ENCODE data around the gene ZNF607.
"Not testable (repeated sequence)": the region's sequence is repeated elsewhere in the genome, so short reads cannot be mapped to it uniquely, and the experiment has no call there.

The ZNF607 gene

GRCh38 chr19:37719111-37719926 is at the start of gene ZNF607:
ZNF607 (minus strand) TSS chr19:37719761; CDS start chr19:37711618, 8,143 bp downstream.
- DNase-seq, result peak; percentile 95

- DNase-seq, result no peak
Observed at GRCh38 chr19:37763488-37763887, 43.9 kb upstream of the ZNF607 start.

- DNase-seq, result not testable (repeated sequence)
Observed at GRCh38 chr19:37757683-37758082, 38.1 kb upstream of the ZNF607 start.

DNA sequence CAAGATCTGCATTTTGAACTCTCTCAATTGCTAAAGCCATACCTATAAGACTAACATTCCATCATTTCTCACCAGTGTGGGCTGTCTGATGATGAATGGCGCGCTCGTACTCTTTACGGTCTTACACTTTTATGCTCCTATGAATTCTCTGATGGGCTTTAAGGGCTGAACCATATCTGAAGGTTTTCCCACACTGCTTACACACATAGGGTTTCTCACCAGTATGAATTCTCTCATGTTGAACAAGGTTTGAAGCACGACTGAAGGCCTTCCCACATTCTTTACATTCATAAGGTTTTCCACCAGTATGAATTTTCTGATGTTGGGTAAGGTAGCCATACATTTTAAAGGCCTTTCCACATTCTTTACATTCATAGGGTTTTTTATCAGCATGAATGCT is 18.8 kb upstream of the ZNF607 start:
- DNase-seq, result no peak

DNA sequence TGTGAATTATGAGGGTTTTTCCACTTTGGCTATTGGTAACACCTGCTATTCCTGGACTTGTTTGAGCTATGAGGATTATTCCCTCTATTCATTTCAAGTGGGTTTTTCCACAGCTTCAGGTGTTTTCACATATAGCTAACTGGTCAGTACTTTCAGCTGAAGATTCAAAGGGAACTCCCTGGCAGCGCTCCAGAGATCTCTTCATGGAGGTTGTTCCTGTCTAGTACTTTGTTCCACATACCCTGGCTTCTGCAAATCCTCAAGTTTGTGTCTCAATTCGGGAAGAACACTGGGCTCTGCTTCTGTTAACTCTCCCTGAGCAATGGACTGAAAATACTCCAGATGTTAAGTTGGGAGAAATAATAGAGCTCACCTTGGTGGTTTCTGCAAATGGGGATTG is 5.6 kb upstream of the ZNF607 start:
- DNase-seq, result no peak

DNA sequence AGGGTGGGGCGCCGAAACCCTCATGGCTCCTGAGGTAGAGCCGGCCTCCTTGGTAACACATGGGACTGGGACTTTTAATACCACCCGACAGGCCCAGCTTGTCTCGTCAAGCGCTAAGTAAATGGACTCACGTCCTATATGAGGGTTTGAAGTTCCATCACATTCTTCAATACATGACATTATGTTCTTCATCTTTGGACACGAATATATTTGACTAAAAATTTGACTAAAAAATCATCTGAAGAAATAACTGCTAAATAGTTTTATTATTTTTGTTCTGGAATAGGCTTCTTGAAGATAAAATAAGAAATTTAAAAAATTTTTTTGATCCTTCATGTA is 335 bp upstream of the ZNF607 start:
- DNase-seq, result no peak

DNA sequence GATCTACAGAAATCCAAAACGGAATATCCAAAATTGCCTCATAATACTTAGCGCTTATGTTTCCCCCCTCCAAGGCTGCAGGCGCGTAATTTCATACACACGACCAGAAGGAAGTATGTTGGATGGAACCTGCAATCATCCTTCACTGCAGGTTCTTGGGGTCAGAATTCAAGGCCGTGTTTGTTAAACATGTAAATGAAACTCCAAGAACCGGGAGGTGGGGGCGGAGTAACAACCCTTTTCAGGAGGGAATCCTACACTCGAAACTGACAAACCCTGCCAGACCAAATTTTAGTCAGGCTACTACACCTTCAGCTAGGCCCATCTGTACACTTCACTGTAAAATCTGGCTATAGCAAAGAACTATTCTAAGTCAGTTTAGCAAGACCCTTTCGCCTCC is 1.3 kb downstream of the ZNF607 start:
- DNase-seq, result no peak

GRCh38 chr19:37716140-37716539 is 3.4 kb downstream of the ZNF607 start:
- DNase-seq, result no peak

DNA sequence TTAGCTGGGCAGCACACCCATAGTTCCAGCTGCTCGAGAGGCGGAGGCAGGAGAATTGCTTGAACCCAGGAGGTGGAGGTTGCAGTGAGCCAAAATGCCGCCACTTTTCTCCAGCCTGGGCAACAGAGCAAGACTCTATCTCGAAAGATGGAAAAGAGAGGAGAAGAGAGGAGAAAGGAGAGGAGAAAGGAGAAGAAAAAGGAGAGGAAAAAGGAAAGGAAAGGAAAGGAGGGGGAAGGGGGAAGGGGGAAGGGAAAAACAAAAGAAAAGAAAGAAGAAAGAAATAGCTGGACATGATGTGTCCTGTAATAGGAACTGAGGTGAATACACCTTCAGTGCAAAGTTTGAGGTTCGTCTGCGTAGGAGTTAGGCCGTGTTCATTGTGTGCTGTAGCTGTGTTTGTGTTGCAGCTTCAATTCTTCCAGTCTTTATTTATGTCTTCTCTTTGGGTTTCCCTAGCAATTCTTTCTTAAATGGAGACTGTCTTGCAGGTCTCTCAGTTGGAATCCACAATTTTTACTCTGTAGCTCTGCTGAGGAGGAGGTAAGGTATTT is 13.4 kb downstream of the ZNF607 start:
- DNase-seq, result no peak

GRCh38 chr19:37699057-37699456 is 20.5 kb downstream of the ZNF607 start:
- DNase-seq, result no peak

DNA sequence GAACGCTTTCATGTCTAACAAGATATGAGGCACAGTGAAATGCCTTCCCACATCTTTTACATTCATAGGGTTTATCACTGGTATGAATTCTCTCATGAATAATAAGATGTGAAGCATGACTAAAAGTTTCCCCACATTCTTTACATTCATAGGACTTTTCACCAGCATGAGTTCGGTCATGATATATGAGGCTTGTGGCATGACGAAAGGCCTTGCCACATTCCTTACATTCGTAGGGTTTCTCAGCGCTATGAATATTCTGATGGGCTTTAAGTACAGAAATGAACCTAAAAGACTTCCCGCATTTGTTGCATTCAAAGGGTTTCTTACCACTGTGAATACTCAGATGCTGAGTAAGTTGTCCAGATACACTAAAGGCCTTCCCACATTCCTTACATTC is 21.3 kb downstream of the ZNF607 start:
- DNase-seq, result no peak

DNA sequence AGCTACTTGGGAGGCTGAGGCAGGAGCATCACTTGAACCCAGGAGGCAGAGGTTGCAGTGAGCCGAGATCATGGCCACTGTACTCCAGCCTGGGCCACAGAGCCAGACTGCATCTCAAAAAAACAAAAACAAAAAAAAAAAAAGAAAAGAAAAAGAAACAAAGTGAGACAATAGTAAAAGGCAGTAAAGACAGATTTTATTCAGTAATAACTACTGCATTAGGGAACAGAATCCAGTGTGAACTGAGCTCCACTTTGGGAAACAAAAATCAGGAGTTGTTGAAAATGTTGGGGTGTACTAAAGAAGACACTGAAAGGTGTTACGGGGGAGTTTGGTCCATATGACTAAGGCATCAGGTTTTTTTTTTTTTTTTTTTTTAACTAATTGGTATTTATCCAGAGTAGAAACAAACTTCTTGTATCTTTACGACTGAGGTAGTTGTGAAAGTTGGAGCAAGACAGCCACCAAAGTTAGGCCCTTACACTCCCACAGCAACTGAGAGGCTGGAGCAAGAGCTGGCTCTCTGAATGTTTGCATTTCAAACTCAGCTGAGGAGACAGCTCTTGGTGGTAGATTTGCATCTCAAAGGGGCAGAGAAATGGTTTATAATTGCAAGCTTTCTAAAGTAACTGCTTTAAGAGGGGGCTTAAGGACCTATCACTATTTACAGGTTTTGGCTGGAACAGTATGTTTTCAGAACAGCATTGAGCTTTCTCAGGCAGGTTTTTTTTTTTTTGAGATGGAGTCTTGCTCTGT is 24.2 kb downstream of the ZNF607 start:
- DNase-seq, result no peak

DNA sequence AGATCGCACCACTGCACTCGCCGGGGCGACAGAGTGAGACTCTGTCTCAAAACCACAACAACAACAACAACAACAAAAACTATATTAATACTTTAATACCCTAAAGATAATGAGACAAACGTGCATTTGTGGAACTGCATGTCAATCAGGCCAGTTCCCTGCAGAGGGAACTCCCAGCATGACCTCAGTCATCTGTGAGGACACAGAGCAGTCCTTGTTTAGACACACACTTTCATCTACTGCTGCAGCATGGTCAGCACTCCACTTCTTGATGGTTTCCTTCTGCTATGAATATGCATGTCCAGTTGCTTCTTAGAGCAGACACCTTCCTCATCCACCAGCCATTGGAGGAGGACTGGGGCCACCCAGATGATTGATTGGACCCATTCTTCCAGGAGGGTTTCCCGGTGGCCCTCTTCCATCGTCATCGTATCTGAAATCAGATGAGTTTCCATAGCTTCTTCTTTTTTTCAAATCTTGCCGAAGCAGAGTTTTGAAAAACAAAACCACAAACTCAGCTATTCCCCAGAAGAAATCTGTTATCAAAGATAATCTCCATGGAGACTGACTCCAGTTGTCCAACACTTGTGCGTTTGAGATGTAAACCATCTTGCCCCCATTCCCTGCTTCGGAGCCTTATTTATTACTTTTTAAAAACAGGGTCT is 26.5 kb downstream of the ZNF607 start:
- DNase-seq, result no peak

GRCh38 chr19:37691881-37692504 is 27.6 kb downstream of the ZNF607 start:
- DNase-seq, result no peak

- DNase-seq, result no peak
Observed at GRCh38 chr19:37683520-37683919, 36.0 kb downstream of the ZNF607 start.

DNA sequence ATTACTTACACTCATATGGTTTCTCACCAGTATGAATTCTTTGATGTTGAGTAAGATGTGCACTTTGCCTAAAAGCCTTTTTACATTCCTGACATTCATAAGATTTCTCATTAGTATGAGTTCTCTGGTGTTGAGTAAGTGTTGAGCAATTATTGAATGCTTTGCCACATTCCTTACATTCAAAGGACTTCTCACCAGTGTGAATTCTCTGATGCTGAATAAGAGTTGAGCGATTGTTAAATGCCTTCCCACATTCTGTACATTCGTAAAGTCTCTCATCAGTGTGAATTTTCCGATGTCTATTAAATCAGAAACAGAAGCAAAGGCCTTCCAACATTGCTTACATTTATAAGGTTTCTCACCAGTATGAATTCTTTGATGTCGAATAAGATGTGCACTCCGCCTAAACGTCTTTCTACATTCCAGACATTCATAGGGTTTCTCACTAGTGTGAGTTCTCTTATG is 50.1 kb downstream of the ZNF607 start:
- no peak for DNase-seq

- not testable (repeated sequence) for DNase-seq
Observed at GRCh38 chr19:37657157-37657556, 62.4 kb downstream of the ZNF607 start.

DNA sequence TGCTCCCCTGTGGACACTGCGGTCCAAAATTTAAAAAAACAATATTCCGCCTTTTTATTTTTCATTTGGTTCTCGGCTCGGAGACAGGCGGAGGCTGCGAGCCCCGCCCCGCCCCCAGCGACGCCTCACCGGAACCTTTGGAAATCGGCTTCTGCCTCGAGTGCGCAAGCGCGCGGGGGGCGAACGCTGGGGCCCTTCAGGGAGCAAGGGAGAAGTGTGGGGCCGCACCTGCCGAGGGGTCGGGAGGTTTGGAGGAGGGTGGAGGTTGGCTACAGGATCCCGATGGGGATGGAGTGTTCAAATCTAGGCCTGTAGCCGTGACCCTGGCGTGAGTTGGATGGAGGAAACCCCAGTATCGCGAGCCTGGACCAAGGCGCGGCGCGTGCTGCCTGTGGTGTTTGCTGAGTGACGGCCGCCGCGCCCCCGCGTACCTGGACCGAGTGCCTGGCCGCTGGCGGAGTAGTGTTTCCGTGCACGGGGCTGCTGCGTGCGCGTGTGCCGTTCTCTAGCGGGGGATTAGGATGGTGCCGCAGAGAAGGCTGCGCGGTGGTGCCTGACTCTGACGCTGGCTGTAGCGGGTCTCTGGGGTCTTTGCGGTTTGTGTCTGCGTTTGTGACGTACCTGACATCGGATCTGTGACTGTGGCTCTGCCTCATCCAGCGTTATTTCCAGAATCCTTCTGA is 63.7 kb downstream of the ZNF607 start:
- peak; percentile 84 for DNase-seq

DNA sequence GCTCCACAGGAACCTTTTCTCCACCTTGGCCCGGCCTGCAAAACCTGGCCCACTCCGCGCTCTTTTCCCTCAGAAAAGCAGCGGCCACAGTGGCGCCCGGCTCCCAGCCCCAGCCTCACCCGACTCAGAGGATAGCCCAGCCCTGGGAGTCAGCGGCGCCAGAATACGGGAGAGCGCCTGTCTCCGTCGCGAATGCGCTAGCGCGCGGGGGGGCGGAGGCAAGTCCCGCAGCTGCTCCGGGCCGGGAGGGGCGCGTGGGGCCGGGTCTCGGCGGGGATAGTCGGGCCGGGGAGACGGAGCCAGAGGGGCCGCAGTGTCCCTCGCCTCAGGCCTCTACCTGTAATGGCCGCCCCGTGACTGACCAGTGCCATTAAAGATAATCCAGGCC is 64.3 kb downstream of the ZNF607 start, which contains the start of gene ZFP30:
Gene ZFP30 (minus strand): TSS at position 165 of the 388 bp plus-strand sequence. CDS start 7,643 bp downstream, outside the sequence.
- DNase-seq, result peak; percentile 93

GRCh38 chr19:37654629-37655300 is 64.8 kb downstream of the ZNF607 start:
- peak; percentile 47 for DNase-seq

DNA sequence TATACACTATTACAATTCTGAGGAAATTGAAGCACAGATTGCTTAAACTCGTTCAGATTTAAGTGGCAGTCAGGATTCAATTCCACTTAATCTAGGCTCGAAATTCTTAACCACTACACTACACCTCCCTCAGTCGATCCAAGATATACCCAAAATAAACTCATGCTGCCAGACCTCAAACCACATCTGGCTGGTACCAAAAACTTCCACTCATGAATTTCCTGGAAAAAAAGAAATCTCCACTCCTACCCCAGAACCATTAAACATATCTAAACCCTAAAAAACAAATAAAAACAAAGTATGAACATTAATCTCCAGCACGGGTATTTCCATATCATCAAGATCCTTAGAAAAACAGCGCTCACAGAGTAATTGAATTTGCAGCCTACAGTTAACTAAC is 65.4 kb downstream of the ZNF607 start:
- DNase-seq, result no peak
